ENCODE data around the gene CAGE1.

DNA sequence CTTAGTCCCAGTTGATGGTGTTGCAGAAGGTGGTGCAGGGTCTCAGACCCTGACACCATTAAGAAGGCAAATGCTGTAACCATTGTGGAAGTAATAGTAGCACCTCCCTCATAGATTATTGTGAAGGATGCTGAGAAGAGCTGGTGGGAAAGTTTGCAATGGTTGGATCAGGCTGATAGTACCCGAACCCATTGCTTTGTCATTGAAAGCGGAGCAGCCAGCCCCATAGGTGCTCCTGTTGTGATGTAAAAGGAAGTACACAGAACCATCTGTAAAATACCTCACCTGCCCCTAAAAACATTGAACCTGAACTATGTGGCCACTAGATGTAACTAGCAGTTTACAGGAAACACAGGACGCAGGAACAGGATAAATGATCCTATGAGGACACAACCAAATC lies 31.5 kb upstream of the CAGE1 start:
- TF ChIP-seq, protein P1, sequence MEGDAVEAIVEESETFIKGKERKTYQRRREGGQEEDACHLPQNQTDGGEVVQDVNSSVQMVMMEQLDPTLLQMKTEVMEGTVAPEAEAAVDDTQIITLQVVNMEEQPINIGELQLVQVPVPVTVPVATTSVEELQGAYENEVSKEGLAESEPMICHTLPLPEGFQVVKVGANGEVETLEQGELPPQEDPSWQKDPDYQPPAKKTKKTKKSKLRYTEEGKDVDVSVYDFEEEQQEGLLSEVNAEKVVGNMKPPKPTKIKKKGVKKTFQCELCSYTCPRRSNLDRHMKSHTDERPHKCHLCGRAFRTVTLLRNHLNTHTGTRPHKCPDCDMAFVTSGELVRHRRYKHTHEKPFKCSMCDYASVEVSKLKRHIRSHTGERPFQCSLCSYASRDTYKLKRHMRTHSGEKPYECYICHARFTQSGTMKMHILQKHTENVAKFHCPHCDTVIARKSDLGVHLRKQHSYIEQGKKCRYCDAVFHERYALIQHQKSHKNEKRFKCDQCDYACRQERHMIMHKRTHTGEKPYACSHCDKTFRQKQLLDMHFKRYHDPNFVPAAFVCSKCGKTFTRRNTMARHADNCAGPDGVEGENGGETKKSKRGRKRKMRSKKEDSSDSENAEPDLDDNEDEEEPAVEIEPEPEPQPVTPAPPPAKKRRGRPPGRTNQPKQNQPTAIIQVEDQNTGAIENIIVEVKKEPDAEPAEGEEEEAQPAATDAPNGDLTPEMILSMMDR (IDR thresholded peaks at IDR 0.05), result no peak
- TF ChIP-seq POLR2A (IDR thresholded peaks at IDR 0.05) (no peak), EP300 (IDR thresholded peaks at IDR 0.05) (no peak)

Data from tibial nerve (tissue), 4 donors.